NCI-H446 treated with DMSO at 0.1 percent for 48 hours (cell line): ENCODE measurements around the gene CPM.

ENCODE experiments used
- DNase-seq: peaks from one replicate; lab custom pipeline; 2025; lab: John Stamatoyannopoulos, UW

Gene CPM

GRCh38 chr12:68932961-68933893, at the start of gene CPM:
CPM (minus strand) TSS chr12:68933171; CDS start chr12:68932837, 334 bp downstream.
- no peak for DNase-seq

- DNase-seq, result no peak
Observed at GRCh38 chr12:68981516-68981915, 48.5 kb upstream of the CPM start.

- DNase-seq, result no peak
Observed at GRCh38 chr12:68980476-68981212, 47.7 kb upstream of the CPM start.

- no peak for DNase-seq
Observed at GRCh38 chr12:68978678-68979077, 45.7 kb upstream of the CPM start.

GRCh38 chr12:68977909-68978610, 45.1 kb upstream of the CPM start:
- no peak for DNase-seq

GRCh38 chr12:68977335-68977734, 44.4 kb upstream of the CPM start:
- DNase-seq, result no peak

- no peak for DNase-seq
Observed at GRCh38 chr12:68976395-68976841, 43.4 kb upstream of the CPM start.

- no peak for DNase-seq
Observed at GRCh38 chr12:68975811-68976210, 42.8 kb upstream of the CPM start.

GRCh38 chr12:68972595-68972994, 39.6 kb upstream of the CPM start:
- no peak for DNase-seq

- no peak for DNase-seq
Observed at GRCh38 chr12:68971404-68971803, 38.4 kb upstream of the CPM start.

GRCh38 chr12:68970951-68971350, 38.0 kb upstream of the CPM start:
- no peak for DNase-seq

- no peak for DNase-seq
Observed at GRCh38 chr12:68970306-68970705, 37.3 kb upstream of the CPM start.

GRCh38 chr12:68967046-68967445, 34.1 kb upstream of the CPM start:
- DNase-seq, result no peak

GRCh38 chr12:68963856-68964745, 31.1 kb upstream of the CPM start:
- no peak for DNase-seq

- DNase-seq, result no peak
Observed at GRCh38 chr12:68962877-68963855, 30.2 kb upstream of the CPM start.

- DNase-seq, result no peak
Observed at GRCh38 chr12:68959891-68960464, 27.0 kb upstream of the CPM start.

- DNase-seq, result no peak
Observed at GRCh38 chr12:68959143-68959858, 26.3 kb upstream of the CPM start.

GRCh38 chr12:68958322-68958721, 25.4 kb upstream of the CPM start:
- DNase-seq, result no peak

GRCh38 chr12:68957273-68957672, 24.3 kb upstream of the CPM start:
- no peak for DNase-seq
